T1000 (cell line): ENCODE results near the gene KCNAB2.

Experiments
- DNase-seq: peaks from one replicate; lab custom pipeline; 2025; ENCODE audit warnings: mixed read lengths; lab: John Stamatoyannopoulos, UW

The KCNAB2 gene

GRCh38 chr1:6097117-6097595 lies 51.5 kb downstream of the KCNAB2 start:
- no peak for DNase-seq

- no peak for DNase-seq
Observed at GRCh38 chr1:6097824-6098223, 52.1 kb downstream of the KCNAB2 start.

GRCh38 chr1:6098303-6099215 lies 52.9 kb downstream of the KCNAB2 start:
- DNase-seq, result no peak

- DNase-seq, result no peak
Observed at GRCh38 chr1:6099297-6099696, 53.6 kb downstream of the KCNAB2 start.

GRCh38 chr1:6099787-6100765 lies 54.4 kb downstream of the KCNAB2 start:
- DNase-seq, result no peak

GRCh38 chr1:6100861-6101783 lies 55.4 kb downstream of the KCNAB2 start:
- DNase-seq, result no peak

GRCh38 chr1:6101826-6102531 lies 56.3 kb downstream of the KCNAB2 start:
- DNase-seq, result no peak

- no peak for DNase-seq
Observed at GRCh38 chr1:6102532-6102845, 56.8 kb downstream of the KCNAB2 start.

GRCh38 chr1:6103111-6103853 lies 57.6 kb downstream of the KCNAB2 start:
- no peak for DNase-seq

GRCh38 chr1:6103854-6104530 lies 58.3 kb downstream of the KCNAB2 start:
- DNase-seq, result no peak

GRCh38 chr1:6104631-6105030 lies 58.9 kb downstream of the KCNAB2 start:
- no peak for DNase-seq

GRCh38 chr1:6105218-6105679 lies 59.6 kb downstream of the KCNAB2 start:
- DNase-seq, result no peak

GRCh38 chr1:6105763-6106162 lies 60.1 kb downstream of the KCNAB2 start:
- DNase-seq, result no peak

GRCh38 chr1:6106321-6106731 lies 60.6 kb downstream of the KCNAB2 start:
- DNase-seq, result no peak

- no peak for DNase-seq
Observed at GRCh38 chr1:6106977-6107376, 61.3 kb downstream of the KCNAB2 start.

- DNase-seq, result no peak
Observed at GRCh38 chr1:6107409-6108356, 62.0 kb downstream of the KCNAB2 start.

GRCh38 chr1:6108476-6108875 lies 62.8 kb downstream of the KCNAB2 start:
- no peak for DNase-seq

- no peak for DNase-seq
Observed at GRCh38 chr1:6108937-6109614, 63.4 kb downstream of the KCNAB2 start.
